Activated CD4-positive, CD25-positive, alpha-beta regulatory T cell (primary cell): ENCODE measurements around the gene CCSER1.

Experiments used
- DNase-seq, 4 experiments: peaks; one replicate each; lab custom pipeline; 2025; lab: John Stamatoyannopoulos, UW

CCSER1 gene

DNA sequence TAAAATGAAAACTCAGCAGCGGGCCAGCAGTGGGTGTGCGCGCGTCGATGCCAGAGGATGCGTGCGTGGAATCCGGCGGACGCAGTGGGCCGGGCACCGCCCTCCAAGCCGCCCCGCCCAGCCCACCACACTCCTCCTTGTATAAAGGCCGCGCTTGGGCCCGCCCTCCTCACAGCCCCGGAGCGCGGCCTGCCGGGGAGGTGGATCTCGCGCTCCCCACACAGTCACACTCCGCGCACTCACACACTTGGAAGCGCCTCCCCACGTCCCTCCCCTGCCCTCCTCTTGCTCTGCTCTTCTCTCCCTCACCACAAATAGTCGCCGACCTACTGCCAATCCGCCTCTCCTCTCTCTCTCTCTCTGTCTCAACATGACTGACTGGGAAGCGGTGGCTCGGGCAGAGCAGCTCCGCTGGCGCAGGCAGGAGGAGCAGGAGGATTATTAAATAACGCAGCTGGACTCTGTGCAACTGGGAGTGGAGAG is at the start of gene CCSER1:
CCSER1 (plus strand) TSS at position 172 of the 483 bp plus-strand sequence.
- peak in 2 of 4 experiments; percentile 1 to 13 for DNase-seq

GRCh38 chr4:90078440-90078839 is 48.8 kb upstream of the CCSER1 start:
- no peak for DNase-seq

GRCh38 chr4:90080116-90080515 is 47.1 kb upstream of the CCSER1 start:
- no peak for DNase-seq

DNA sequence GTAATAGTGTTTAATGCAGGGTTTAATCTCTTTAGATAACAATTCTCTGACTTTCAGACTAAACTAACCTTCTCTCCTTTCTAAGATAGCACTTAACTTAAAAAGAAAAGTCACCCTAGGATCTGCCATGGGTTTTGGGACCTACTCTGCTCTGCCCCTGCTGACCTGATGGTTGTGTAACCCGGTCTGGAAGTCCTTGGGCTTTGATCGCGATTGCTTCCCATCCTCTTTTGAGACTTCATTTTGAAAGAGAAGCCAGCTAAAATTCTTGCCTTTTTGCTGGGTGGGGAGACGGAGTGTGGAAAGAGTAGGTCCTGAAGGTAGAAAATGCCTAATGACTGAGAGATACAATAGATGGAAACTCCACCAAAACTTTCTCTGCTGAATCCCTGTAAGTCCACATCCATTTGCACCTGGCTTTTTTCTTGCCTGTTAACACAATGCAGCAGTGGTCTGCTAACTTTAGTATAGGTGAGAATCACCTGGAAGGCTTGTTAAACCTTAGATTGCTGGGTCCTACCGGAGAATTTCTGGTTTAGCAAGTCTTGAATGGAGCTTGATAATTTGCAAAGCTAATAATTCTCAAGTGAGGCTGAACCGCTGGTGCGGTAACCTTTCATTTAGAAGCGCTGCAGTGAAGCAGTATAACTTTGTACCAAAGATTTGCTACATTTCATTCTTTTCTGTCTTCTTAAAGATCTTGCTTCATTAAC is 45.6 kb upstream of the CCSER1 start:
- no peak for DNase-seq

DNA sequence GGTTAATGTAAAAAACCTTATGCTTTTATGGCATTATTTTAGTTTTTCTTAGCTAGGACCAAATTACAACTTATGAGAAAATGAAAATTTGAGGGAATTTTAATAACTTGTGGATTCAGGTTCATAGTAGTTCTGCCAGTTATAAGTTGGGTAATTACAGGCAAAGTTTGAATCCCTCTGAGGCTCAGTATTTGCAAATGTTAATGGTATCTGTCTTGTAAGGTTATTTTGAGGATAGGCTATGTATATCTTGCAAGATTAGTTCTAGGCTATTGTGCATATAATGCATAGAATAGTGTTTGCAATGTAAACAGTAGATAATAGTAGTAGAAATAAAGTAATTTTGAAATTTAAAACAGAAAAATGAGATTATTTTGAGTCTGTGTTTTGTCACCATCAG is 44.7 kb upstream of the CCSER1 start:
- DNase-seq, result no peak

GRCh38 chr4:90084277-90084966 is 42.8 kb upstream of the CCSER1 start:
- DNase-seq, result no peak

GRCh38 chr4:90084967-90085295 is 42.3 kb upstream of the CCSER1 start:
- DNase-seq, result no peak

GRCh38 chr4:90093526-90093925 is 33.7 kb upstream of the CCSER1 start:
- no peak for DNase-seq

- DNase-seq, result no peak
These were observed 32.2 kb upstream of the CCSER1 start for GRCh38 chr4:90095000-90095399.

DNA sequence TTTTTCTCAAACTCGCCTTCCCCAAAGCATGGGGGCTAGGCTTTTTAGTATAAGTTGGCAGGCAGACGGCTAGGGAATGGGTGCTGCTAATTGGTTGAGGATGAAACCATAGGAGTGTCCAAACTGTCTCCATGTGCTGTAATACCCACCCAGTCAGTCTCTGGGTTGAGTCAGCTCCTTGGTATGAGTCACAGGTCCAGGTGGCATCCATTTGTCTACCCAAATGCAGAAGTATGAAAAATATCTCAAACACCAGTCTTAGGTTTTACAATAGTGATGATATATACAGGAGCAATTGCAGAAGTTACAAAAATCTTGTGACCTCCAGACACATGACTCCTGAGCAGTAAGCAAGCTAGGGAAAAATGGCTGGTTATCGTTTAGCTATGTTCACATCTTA is 27.4 kb upstream of the CCSER1 start:
- DNase-seq, result no peak

- no peak for DNase-seq
These were observed 23.2 kb upstream of the CCSER1 start for GRCh38 chr4:90103991-90104390.

GRCh38 chr4:90105274-90105673 is 21.9 kb upstream of the CCSER1 start:
- DNase-seq, result no peak

GRCh38 chr4:90112715-90113114 is 14.5 kb upstream of the CCSER1 start:
- DNase-seq, result no peak

DNA sequence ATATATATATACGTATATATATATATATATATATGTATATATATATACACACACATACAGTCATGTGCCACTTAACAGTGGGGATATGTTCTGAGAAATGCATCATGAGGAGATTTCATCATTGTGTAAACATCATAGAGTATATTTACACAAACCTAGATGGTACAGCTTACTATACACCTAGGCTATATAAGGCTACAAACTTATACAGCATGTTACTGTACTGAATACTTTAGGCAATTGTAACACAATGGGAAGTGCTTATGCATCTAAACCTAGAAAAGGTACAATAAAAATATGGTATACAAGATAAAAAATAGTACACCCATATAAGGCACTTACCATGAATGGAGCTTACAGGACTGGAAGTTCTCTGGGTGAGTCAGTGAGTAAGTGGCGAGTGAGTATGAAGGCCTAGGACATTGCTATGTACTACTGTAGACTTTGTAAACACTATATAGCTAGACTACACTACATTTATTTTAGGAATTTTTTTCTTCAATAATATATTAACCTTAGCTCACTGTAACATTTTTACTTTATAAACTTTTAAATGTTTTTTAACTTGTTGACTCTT is 13.2 kb upstream of the CCSER1 start:
- DNase-seq, result no peak

DNA sequence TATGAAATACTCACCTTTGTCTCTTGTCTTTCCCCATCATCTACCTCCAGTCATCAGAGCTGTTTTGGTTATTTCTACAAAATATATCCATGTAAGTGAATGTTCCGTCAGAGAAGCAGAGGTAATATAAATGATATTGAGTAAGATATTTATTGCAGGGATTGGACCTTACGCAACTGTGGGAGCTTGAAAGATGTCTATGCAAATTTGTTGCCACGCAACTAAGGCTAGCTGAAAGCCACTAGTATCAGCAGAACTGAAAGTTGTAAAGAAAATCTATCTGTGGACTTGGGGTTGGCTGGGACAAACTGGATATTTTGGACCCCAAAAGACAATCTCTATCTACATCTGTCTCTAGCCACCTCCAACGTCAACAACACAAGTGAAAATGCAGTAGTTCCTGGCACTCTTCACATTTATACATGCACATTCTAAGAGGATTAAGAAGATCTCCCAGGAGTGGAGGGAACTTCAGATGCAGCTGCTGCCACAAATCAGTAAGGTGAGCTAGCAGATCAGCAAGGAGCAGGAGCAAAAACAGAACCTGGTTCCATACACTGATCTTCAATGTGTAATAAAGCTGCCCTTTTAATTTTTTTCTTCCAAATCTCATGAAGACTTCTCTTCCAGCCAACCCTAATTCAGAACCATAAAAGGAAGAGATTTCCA is 8.5 kb upstream of the CCSER1 start:
- DNase-seq, result no peak

GRCh38 chr4:90120037-90120436 is 7.2 kb upstream of the CCSER1 start:
- DNase-seq, result no peak

- DNase-seq, result no peak
These were observed 6.4 kb upstream of the CCSER1 start for GRCh38 chr4:90120815-90121214.

DNA sequence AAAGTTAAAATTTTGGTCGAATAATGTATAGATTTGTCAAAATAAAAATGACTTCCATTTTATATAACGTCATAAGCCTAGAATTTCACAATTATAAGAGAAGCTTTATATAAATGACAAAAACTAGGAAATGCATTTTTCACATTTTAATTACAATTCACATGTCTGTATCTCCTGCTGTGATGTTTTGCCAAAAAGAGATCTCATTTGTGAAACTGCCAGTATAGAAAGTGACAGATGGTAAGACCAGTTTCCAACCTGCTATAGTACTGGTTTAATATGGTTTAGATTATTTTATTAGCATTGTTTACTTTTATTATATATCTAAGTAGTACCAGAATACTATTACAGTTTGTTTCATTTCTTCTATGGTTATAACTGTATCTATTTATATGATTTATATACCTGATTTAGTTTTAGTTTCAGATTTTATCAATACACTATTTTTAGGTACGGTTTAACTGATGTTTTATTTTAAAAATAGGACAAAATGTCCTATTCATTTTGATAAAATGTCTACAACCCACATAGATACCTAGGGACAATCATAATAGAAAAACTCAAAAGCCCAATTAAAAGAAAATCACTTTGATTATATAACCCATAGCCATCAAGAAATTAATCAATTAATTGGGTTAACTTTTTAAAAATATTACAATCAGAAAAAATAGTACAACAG is 5.4 kb upstream of the CCSER1 start:
- no peak for DNase-seq

- no peak for DNase-seq
These were observed 4.8 kb upstream of the CCSER1 start for GRCh38 chr4:90122355-90122748.

DNA sequence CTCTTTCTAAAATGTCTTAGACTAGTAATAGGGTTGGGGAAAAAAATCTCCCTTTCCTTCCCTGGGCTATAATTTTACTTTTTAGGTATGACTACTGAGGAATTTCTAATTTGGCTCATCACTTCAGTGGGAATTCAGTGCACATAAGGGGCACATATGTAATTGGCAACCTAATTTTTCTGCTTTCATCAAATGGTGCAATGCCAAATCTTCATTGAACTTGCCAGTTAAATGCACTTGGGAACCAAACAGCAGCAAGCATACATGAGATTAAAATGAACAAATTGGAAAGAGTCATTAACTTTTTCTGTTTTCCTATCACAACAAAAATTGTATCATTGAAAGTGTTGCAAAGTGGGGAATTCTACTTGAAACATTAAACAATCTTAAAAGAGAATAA is 2.9 kb upstream of the CCSER1 start:
- DNase-seq, result no peak

- DNase-seq, result no peak
These were observed 389 bp upstream of the CCSER1 start for GRCh38 chr4:90126805-90127204.

GRCh38 chr4:90127706-90128345 is 632 bp downstream of the CCSER1 start:
- no peak for DNase-seq
